Measurements from ENCODE around the gene TCL1B.

DNA sequence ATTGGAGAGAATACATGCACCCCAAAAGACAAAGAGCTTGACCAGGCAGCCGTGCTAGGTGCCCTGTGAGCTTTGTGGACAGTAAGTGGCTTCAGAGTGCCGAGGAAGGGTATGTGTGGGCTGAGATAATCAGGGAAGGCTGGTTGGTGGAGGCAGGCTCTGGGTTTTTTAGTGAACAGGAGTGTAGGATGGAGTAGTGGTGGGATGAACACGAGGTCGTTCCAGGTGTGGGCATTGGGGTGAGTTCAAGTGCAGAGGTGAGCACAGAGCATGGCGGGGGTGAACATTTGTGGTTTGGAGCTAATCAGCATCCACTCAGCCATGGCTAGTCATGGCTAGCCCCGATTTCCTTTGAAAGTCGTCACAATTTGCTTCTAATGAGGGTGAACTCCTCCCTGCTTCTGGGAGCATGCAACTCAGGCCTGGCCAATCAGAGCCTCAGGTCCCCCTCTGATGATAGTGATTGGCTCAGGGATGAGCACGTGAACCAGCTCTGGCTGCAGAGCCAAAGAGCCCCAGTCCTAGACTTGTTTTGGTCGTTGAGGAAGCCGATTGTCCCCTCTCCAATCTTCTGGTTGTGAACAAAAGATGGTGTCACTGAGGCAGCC, 40.7 kb upstream of the TCL1B start:
- TF ChIP-seq ETV5 (CRISPR knock-in tag; IDR thresholded peaks at IDR 0.05; ENCODE audit: borderline replicate concordance) (no peak), TFAP4 (IDR thresholded peaks at IDR 0.05; ENCODE audit: borderline replicate concordance, low read depth) (no peak), CTCF (CRISPR knock-in tag; IDR thresholded peaks at IDR 0.05) (no peak), ZNF280B (CRISPR knock-in tag; IDR thresholded peaks at IDR 0.05; ENCODE audit: borderline replicate concordance) (no peak), PLSCR1 (CRISPR knock-in tag; IDR thresholded peaks at IDR 0.05; ENCODE audit: borderline replicate concordance) (no peak), EP300 (IDR thresholded peaks at IDR 0.05; ENCODE audit: low read depth in 2 of 2, low read length in 2 of 2) (no peak), EP300 (CRISPR knock-in tag; IDR thresholded peaks at IDR 0.05; ENCODE audit: borderline replicate concordance) (no peak), CEBPG (CRISPR knock-in tag; IDR thresholded peaks at IDR 0.05) (no peak)
- TF ChIP-seq, protein P1, sequence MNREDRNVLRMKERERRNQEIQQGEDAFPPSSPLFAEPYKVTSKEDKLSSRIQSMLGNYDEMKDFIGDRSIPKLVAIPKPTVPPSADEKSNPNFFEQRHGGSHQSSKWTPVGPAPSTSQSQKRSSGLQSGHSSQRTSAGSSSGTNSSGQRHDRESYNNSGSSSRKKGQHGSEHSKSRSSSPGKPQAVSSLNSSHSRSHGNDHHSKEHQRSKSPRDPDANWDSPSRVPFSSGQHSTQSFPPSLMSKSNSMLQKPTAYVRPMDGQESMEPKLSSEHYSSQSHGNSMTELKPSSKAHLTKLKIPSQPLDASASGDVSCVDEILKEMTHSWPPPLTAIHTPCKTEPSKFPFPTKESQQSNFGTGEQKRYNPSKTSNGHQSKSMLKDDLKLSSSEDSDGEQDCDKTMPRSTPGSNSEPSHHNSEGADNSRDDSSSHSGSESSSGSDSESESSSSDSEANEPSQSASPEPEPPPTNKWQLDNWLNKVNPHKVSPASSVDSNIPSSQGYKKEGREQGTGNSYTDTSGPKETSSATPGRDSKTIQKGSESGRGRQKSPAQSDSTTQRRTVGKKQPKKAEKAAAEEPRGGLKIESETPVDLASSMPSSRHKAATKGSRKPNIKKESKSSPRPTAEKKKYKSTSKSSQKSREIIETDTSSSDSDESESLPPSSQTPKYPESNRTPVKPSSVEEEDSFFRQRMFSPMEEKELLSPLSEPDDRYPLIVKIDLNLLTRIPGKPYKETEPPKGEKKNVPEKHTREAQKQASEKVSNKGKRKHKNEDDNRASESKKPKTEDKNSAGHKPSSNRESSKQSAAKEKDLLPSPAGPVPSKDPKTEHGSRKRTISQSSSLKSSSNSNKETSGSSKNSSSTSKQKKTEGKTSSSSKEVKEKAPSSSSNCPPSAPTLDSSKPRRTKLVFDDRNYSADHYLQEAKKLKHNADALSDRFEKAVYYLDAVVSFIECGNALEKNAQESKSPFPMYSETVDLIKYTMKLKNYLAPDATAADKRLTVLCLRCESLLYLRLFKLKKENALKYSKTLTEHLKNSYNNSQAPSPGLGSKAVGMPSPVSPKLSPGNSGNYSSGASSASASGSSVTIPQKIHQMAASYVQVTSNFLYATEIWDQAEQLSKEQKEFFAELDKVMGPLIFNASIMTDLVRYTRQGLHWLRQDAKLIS (CRISPR knock-in tag; IDR thresholded peaks at IDR 0.05) = no peak
